Measurements from ENCODE around the gene CREM.

Gene CREM

GRCh38 chr10:35223016-35223415 is 96.4 kb downstream of the CREM start:
- DNase-seq, result peak in 1 of 2 experiments; percentile 24

GRCh38 chr10:35224045-35224740 is 97.5 kb downstream of the CREM start:
- DNase-seq, result no peak

GRCh38 chr10:35225204-35225603 is 98.6 kb downstream of the CREM start:
- no peak for DNase-seq

- no peak for DNase-seq
Observed at GRCh38 chr10:35226507-35226906, 99.9 kb downstream of the CREM start.

DNA sequence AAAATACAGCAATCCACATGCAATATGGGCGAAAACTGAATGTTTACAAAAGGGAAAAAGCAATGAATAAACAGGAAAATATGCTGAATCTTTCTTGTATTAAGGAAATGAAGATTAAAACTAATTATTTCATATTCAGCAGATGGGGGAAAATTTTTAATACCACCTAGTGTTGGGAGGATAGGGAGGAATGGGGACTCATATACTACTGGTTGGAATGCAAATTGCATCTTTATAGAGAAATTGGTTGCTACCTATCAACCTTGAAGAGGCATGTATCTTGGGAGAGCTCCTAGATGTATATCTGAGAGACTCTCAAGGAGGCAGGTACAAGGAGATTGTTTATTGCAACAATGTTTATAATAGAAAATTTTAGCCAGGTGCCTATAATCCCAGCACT is 101.4 kb downstream of the CREM start:
- DNase-seq, result no peak

GRCh38 chr10:35231646-35232045 is 105.0 kb downstream of the CREM start:
- no peak for DNase-seq

- peak in 1 of 2 experiments; percentile 13 for DNase-seq
Observed at GRCh38 chr10:35232527-35232926, 105.9 kb downstream of the CREM start.

- no peak for DNase-seq
Observed at GRCh38 chr10:35234073-35234472, 107.4 kb downstream of the CREM start.

- DNase-seq, result peak in 1 of 2 experiments; percentile 31
Observed at GRCh38 chr10:35236739-35237138, 110.1 kb downstream of the CREM start.

- no peak for DNase-seq
Observed at GRCh38 chr10:35237766-35238512, 111.3 kb downstream of the CREM start.

GRCh38 chr10:35244549-35244948 is 117.9 kb downstream of the CREM start:
- DNase-seq, result no peak

DNA sequence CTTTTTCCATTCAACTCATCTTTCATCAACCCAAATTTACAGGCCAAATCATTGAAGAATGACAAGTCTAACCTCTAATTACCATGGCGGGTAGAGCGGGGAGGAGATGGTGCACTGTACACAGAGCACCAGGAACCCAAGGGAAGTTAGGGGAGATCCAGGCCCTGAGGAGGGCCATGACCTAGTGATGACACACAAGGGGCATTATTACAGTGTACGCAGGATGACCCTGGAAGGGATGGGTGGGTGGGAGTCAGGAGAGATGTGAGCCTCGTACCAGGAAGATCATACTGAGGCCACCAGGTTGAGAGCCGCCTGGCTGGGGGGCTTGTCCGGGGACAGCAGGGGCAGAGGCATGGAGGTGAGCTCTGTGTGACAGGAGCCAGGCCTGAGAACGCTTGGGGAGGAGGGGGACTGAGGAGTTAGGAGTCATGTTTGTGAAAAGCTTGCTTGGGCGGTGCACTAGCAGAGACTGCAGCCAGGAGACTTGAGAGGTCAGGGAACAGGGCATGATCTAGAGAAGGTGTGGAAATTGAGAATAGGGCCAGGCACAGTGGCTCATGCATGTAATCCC is 120.2 kb downstream of the CREM start:
- DNase-seq, result no peak

DNA sequence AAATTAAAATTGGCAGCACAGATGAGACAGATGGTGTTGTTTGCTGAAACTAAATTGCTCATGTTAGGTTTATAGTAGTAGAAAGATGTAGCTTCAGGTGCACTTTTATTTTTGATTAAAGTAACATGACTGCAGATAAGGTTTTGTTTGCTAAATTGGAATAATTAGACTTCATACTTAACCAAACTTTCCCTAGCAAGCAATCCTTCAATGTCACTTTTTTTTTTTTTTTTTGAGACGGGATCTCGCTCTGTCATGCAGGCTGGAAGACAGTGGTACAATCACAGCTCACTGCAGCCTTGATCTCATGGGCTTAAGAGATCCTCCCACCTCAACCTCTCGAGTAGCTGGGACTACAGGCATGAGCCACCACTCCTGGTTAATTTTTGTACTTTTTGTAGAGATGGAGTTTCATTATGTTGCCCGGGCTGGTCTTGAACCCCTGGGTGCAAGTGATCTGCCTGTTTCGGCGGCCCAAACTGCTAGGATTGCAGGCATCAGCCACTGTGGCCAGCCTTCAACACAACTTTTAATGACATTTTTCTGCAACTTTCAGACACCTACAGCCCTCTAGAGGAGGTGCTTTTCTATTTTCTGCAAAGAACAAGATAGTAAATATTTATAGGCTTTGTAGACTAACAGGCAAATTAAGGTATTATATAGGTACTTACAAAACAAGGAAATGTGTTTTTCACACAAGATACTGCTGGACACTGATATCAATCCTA is 124.9 kb downstream of the CREM start:
- no peak for DNase-seq

- no peak for DNase-seq
Observed at GRCh38 chr10:35257057-35257983, 130.7 kb downstream of the CREM start.

- no peak for DNase-seq
Observed at GRCh38 chr10:35259769-35260397, 133.2 kb downstream of the CREM start.

DNA sequence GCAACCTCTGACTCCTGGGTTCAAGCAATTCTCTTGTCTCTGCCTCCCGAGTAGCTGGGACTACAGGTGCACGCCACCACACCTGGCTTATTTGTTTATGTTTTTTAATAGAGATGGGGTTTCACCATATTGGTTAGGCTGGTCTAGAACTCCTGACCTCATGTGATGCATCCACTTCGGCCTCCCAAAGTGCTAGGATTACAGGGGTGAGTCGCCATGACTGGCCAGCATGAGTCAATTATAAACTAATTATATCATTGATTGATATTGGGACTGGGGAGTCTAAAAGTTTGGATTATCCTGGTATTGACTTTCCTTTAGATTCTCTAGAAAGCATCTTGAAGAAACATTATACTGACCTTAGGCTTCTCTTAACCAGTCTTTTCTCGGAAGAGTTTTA is 135.8 kb downstream of the CREM start:
- no peak for DNase-seq

All from NCI-H524 (cell line).